Measurements from ENCODE around the gene C4orf17.

Gene C4orf17

DNA sequence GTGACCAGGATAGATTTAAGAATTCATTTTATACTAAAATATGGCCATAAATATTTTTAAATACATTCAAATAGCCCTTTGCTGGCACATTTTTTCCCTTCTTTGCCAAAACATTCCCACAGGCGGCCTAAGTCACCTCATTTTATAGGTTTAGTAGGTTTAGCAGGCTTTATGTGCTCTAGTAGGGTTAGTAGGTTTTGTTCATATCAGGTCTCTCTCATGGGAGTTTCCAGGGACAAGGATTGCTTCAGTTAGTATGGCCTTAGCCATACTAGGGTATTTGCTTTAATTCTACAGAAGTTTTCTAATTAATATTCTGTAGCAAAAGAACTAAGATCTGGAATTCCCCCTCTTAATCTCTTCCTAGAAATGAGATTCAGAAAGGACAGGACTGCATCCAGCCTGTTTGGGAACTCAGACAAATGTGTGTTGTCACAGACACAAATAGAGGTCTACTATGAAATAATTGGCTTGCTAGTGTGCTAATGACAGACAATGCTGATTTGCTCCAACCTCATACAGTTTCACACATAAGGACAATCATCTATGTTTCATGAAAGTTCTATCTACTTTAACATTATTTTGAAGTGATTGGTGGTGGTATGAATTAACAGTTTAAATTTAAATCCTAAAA, 63.0 kb downstream of the C4orf17 start:
- Histone ChIP-seq H3K27ac (ENCODE audit: poor library complexity, severe bottlenecking) (no peak overlapping the region), H3K36me3 (ENCODE audit: low read depth) (no peaks in the 10 kb centered on the region), H3K9me3 (ENCODE audit: severe bottlenecking) (no peaks in the 10 kb centered on the region), H3K4me3 (ENCODE audit: severe bottlenecking) (no peak overlapping the region), H3K4me1 (ENCODE audit: insufficient read depth, poor library complexity, severe bottlenecking) (peaks cover 4% of the 10 kb centered on the region), H3K27me3 (ENCODE audit: insufficient read depth, poor library complexity, severe bottlenecking) (no peaks in the 10 kb centered on the region)
- no peak for DNase-seq (ENCODE audit: low spot score)
- TF ChIP-seq, protein P1, sequence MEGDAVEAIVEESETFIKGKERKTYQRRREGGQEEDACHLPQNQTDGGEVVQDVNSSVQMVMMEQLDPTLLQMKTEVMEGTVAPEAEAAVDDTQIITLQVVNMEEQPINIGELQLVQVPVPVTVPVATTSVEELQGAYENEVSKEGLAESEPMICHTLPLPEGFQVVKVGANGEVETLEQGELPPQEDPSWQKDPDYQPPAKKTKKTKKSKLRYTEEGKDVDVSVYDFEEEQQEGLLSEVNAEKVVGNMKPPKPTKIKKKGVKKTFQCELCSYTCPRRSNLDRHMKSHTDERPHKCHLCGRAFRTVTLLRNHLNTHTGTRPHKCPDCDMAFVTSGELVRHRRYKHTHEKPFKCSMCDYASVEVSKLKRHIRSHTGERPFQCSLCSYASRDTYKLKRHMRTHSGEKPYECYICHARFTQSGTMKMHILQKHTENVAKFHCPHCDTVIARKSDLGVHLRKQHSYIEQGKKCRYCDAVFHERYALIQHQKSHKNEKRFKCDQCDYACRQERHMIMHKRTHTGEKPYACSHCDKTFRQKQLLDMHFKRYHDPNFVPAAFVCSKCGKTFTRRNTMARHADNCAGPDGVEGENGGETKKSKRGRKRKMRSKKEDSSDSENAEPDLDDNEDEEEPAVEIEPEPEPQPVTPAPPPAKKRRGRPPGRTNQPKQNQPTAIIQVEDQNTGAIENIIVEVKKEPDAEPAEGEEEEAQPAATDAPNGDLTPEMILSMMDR (IDR thresholded peaks at IDR 0.05; ENCODE audit: poor library complexity, severe bottlenecking), result no peak
- ATAC-seq (ENCODE audit: low read depth), result no peak

- H3K4me3 ChIP-seq (ENCODE audit: severe bottlenecking), result no peak within 1 kb of the TSS
These were observed 63.9 kb downstream of the C4orf17 start, which contains the start of gene MTTP for GRCh38 chr4:99574530-99575324. Gene MTTP, plus strand, starts transcription at chr4:99574824. Its CDS starts 86 bp downstream, at chr4:99574910.

GRCh38 chr4:99578714-99579113, 67.9 kb downstream of the C4orf17 start:
- TF ChIP-seq, protein P1 (IDR thresholded peaks at IDR 0.05; ENCODE audit: poor library complexity, severe bottlenecking), result no peak
- H3K27me3 ChIP-seq (ENCODE audit: insufficient read depth, poor library complexity, severe bottlenecking), result no peaks in the 10 kb centered on the region
- H3K27ac ChIP-seq (ENCODE audit: poor library complexity, severe bottlenecking), result no peak overlapping the region
- DNase-seq (ENCODE audit: low spot score) (no peak), ATAC-seq (ENCODE audit: low read depth) (no peak)
- H3K4me3 ChIP-seq (ENCODE audit: severe bottlenecking), result no peak overlapping the region
- 0 out of 2 replicates have a peak, but pooled peaks cover under 1% of the 10 kb centered on the region for H3K36me3 ChIP-seq (ENCODE audit: low read depth)
- H3K4me1 ChIP-seq (ENCODE audit: insufficient read depth, poor library complexity, severe bottlenecking), result no peaks in the 10 kb centered on the region
- H3K9me3 ChIP-seq (ENCODE audit: severe bottlenecking), result no peaks in the 10 kb centered on the region

More at GRCh38 chr4:99574530-99575324, 63.9 kb downstream of the C4orf17 start, which contains the start of gene MTTP:
- TF ChIP-seq, protein P1 (IDR thresholded peaks at IDR 0.05; ENCODE audit: poor library complexity, severe bottlenecking), result no peak
- ATAC-seq (ENCODE audit: low read depth) (no peak), DNase-seq (ENCODE audit: low spot score) (no peak)
- H3K27ac ChIP-seq (ENCODE audit: poor library complexity, severe bottlenecking), result no peak within 1 kb of the TSS
- no peaks in the 10 kb centered on the region for H3K27me3 ChIP-seq (ENCODE audit: insufficient read depth, poor library complexity, severe bottlenecking)
- no peaks in the 10 kb centered on the region for H3K36me3 ChIP-seq (ENCODE audit: low read depth)
- H3K4me1 ChIP-seq (ENCODE audit: insufficient read depth, poor library complexity, severe bottlenecking), result peaks cover 4% of the 10 kb centered on the region
- H3K9me3 ChIP-seq (ENCODE audit: severe bottlenecking), result no peaks in the 10 kb centered on the region

DNA sequence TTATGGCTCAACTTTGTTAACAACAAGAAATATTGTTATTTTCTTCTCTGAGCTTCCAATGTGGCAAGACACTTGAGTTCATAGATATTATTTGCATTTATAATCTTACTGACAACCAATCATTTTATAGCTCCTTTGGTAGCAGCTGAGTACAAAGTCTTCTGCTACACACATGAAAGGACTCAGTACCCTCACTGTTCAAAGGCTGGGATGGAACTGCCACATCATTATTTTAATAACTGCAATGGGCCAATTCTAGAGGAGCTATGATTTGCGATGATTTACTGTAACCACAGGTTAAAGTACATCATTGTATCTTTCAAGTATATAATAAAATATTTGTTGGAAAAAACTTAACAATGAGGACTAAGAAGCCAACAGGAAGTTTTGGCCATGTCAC, 74.7 kb downstream of the C4orf17 start:
- TF ChIP-seq, protein P1 (IDR thresholded peaks at IDR 0.05; ENCODE audit: poor library complexity, severe bottlenecking), result no peak
- Histone ChIP-seq H3K4me1 (ENCODE audit: insufficient read depth, poor library complexity, severe bottlenecking) (no peaks in the 10 kb centered on the region), H3K4me3 (ENCODE audit: severe bottlenecking) (no peak overlapping the region), H3K27me3 (ENCODE audit: insufficient read depth, poor library complexity, severe bottlenecking) (no peaks in the 10 kb centered on the region), H3K27ac (ENCODE audit: poor library complexity, severe bottlenecking) (no peak overlapping the region), H3K9me3 (ENCODE audit: severe bottlenecking) (no peaks in the 10 kb centered on the region), H3K36me3 (ENCODE audit: low read depth) (0 out of 2 replicates have a peak, but pooled peaks cover 3% of the 10 kb centered on the region)
- no peak for ATAC-seq (ENCODE audit: low read depth)
- DNase-seq (ENCODE audit: low spot score), result no peak
